H1 (cell line): ENCODE measurements around the gene SGO2. TPM values are rescaled to one million over a fixed set of nuclear protein-coding genes. Genes with fewer than 3 reads are reported as not detected.

Experiments
- CTCF ChIA-PET: fragments of 300-600 bp; sonication (Branson Sonifier 250); formaldehyde crosslinking; loops from one replicate; lab custom pipeline; 2021; ENCODE audit not compliant: partially characterized antibody; lab: Charles Lee
- POLR2A ChIA-PET: fragments of 300-600 bp; sonication (Branson Sonifier 250); formaldehyde crosslinking; loops from one replicate; lab custom pipeline; 2021; ENCODE audit warnings: inconsistent platforms; ENCODE audit not compliant: partially characterized antibody; lab: Charles Lee
- DNase-seq, 2 experiments: peaks; one replicate each; pipeline versions ENCODE4 v3.0.0 to v3.0.0-alpha.2; 2010 to 2022; ENCODE audit warnings: low spot score in 2 of 2, low read depth in 1 of 2, mixed read lengths in 1 of 2
- FAIRE-seq: peaks from 2 replicates; lab custom pipeline; 2011; peaks lifted over from hg19 to GRCh38; lab: Jason Lieb, UNC
- H2AFZ ChIP-seq: 2 replicates; pipeline ENCODE4 v1.8.1; 2012; ENCODE audit warnings: low read length, inconsistent platforms
- H2AK5ac ChIP-seq: 2 replicates; pipeline ENCODE4 v1.6.1; 2013; ENCODE audit warnings: low read depth, low read length
- H2BK120ac ChIP-seq: replicated peaks from 2 replicates; pipeline ENCODE3; 2013; ENCODE audit warnings: low read depth, low read length, inconsistent platforms
- H2BK12ac ChIP-seq: 2 replicates; pipeline ENCODE4 v1.6.1; 2013; ENCODE audit warnings: low read depth, low read length
- H2BK15ac ChIP-seq: 2 replicates; pipeline ENCODE4 v1.6.1; 2013; ENCODE audit warnings: low read length
- H2BK20ac ChIP-seq: 2 replicates; pipeline ENCODE4 v1.6.1; 2013; ENCODE audit warnings: low read length
- H2BK5ac ChIP-seq: 2 replicates; pipeline ENCODE4 v1.6.1; 2013; ENCODE audit warnings: low read depth, low read length
- H3K14ac ChIP-seq: 2 replicates; pipeline ENCODE4 v1.6.1; 2013; ENCODE audit warnings: inconsistent platforms; ENCODE audit not compliant: insufficient read length
- H3K18ac ChIP-seq: 2 replicates; pipeline ENCODE4 v1.6.1; 2013; ENCODE audit warnings: low read length; ENCODE audit errors: extremely low read depth
- H3K23ac ChIP-seq: 2 replicates; pipeline ENCODE4 v1.6.1; 2013; ENCODE audit warnings: inconsistent platforms; ENCODE audit not compliant: insufficient read length
- H3K23me2 ChIP-seq: 2 replicates; pipeline ENCODE4 v1.6.1; 2013; ENCODE audit warnings: low read depth, low read length
- H3K27ac ChIP-seq: 2 replicates; pipeline ENCODE4 v1.6.1; 2011; ENCODE audit warnings: low read depth, low read length, inconsistent platforms
- H3K27me3 ChIP-seq, 4 experiments: replicated peaks in 1 of 4; 1 replicate in 1 of 4; 2 replicates in 3 of 4; pipeline versions ENCODE4 v1.6.1 to v1.8.1; 2011 to 2013; ENCODE audit warnings: low read length in 3 of 4, mild to moderate bottlenecking in 3 of 4, inconsistent platforms in 2 of 4, mixed read lengths in 2 of 4, moderate library complexity in 1 of 4; ENCODE audit not compliant: control insufficient read depth in 3 of 4, insufficient read depth in 3 of 4; ENCODE audit errors: extremely low read depth in 1 of 4
- H3K36me3 ChIP-seq, 4 experiments: 2 replicates each; pipeline versions ENCODE4 v1.6.1 to v1.8.1; 2011 to 2013; ENCODE audit warnings: mild to moderate bottlenecking in 4 of 4, low read length in 3 of 4, moderate library complexity in 2 of 4, control low read depth in 1 of 4, inconsistent platforms in 1 of 4; ENCODE audit not compliant: insufficient read depth in 4 of 4, control insufficient read depth in 2 of 4
- H3K4ac ChIP-seq: replicated peaks from 2 replicates; pipeline ENCODE3; 2013; ENCODE audit warnings: low read length, low read depth, mixed read lengths, inconsistent platforms; ENCODE audit not compliant: insufficient read length
- H3K4me1 ChIP-seq, 4 experiments: replicated peaks in 1 of 4; 1 replicate in 1 of 4; 2 replicates in 3 of 4; pipeline versions ENCODE4 v1.6.1 to v1.8.1; 2011 to 2013; ENCODE audit warnings: low read length in 3 of 4, inconsistent platforms in 2 of 4, mixed read lengths in 1 of 4; ENCODE audit not compliant: insufficient read depth in 4 of 4, control insufficient read depth in 3 of 4
- H3K4me2 ChIP-seq, 2 experiments: 2 replicates each; pipeline versions ENCODE4 v1.6.1 to v1.8.1; 2011 to 2013; ENCODE audit warnings: low read depth in 2 of 2, low read length in 2 of 2, control low read depth in 1 of 2, inconsistent platforms in 1 of 2, mild to moderate bottlenecking in 1 of 2; ENCODE audit not compliant: insufficient read depth in 1 of 2
- H3K4me3 ChIP-seq, 4 experiments: fragments of 200-600, 300-600 bp in 1 of 4; sonication (generic), shearing (Covaris generic), sonication (Bioruptor Twin) in 1 of 4; 2 replicates each; pipeline versions ENCODE4 v1.5.1 to v1.8.1; 2011 to 2016; ENCODE audit warnings: low read length in 4 of 4, low read depth in 3 of 4, control low read depth in 2 of 4, inconsistent platforms in 2 of 4, mild to moderate bottlenecking in 2 of 4, mixed read lengths in 1 of 4, moderate library complexity in 1 of 4; ENCODE audit not compliant: insufficient read depth in 2 of 4; ENCODE audit errors: extremely low read depth in 1 of 4
- H3K56ac ChIP-seq: replicated peaks from 2 replicates; pipeline ENCODE3; 2013; ENCODE audit warnings: low read depth, mild to moderate bottlenecking, mixed read lengths, low read length, inconsistent platforms; ENCODE audit not compliant: insufficient read length
- H3K79me1 ChIP-seq: 2 replicates; pipeline ENCODE4 v1.6.1; 2013; ENCODE audit warnings: low read depth, low read length, control low read depth
- H3K79me2 ChIP-seq, 2 experiments: 2 replicates each; pipeline versions ENCODE4 v1.6.1 to v1.8.1; 2012 to 2013; ENCODE audit warnings: low read length in 2 of 2, mild to moderate bottlenecking in 2 of 2, inconsistent platforms in 1 of 2; ENCODE audit not compliant: insufficient read depth in 2 of 2, control insufficient read depth in 1 of 2
- H3K9ac ChIP-seq, 4 experiments: replicated peaks in 1 of 4; 1 replicate in 1 of 4; 2 replicates in 3 of 4; pipeline versions ENCODE4 v1.6.1 to v1.8.1; 2011 to 2013; ENCODE audit warnings: low read depth in 3 of 4, low read length in 3 of 4, control low read depth in 2 of 4, mild to moderate bottlenecking in 2 of 4, moderate library complexity in 2 of 4, inconsistent platforms in 1 of 4; ENCODE audit errors: extremely low read depth in 1 of 4
- H3K9me3 ChIP-seq, 2 experiments: 2 replicates each; pipeline versions ENCODE4 v1.6.1 to v1.8.1; 2012 to 2013; ENCODE audit warnings: mild to moderate bottlenecking in 2 of 2, moderate library complexity in 2 of 2, control low read depth in 1 of 2, inconsistent platforms in 1 of 2, low read depth in 1 of 2, low read length in 1 of 2, mixed read lengths in 1 of 2; ENCODE audit not compliant: insufficient read depth in 2 of 2
- H4K20me1 ChIP-seq, 2 experiments: replicated peaks in 1 of 2; 2 replicates each; pipeline versions ENCODE3 to v1.8.1; 2011 to 2013; ENCODE audit warnings: inconsistent platforms in 2 of 2, low read length in 2 of 2, mild to moderate bottlenecking in 1 of 2; ENCODE audit not compliant: insufficient read depth in 2 of 2, control insufficient read depth in 1 of 2
- H4K5ac ChIP-seq: 2 replicates; pipeline ENCODE4 v1.6.1; 2013; ENCODE audit warnings: low read length, low read depth, mixed read lengths, inconsistent platforms; ENCODE audit not compliant: insufficient read length
- H4K8ac ChIP-seq: 2 replicates; pipeline ENCODE4 v1.8.0; 2013; ENCODE audit warnings: mild to moderate bottlenecking, moderate library complexity, low read length, inconsistent platforms; ENCODE audit not compliant: insufficient read depth; ENCODE audit errors: extremely low read depth
- H4K91ac ChIP-seq: replicated peaks from 2 replicates; pipeline ENCODE3; 2013; ENCODE audit warnings: low read length, mixed read lengths, inconsistent platforms; ENCODE audit not compliant: insufficient read length
- ATF2 ChIP-seq: IDR thresholded peaks from 2 replicates; pipeline ENCODE4 v1.6.1; 2012; ENCODE audit warnings: low read length, inconsistent platforms
- BRCA1 ChIP-seq: IDR thresholded peaks from 2 replicates; pipeline ENCODE4 v1.6.1; 2012; ENCODE audit warnings: low read depth, low read length, improper control_type of control experiment
- CBX5 ChIP-seq: fragments of 300-800, 300-1000 bp; sonication (generic); IDR thresholded peaks from 2 replicates; pipeline ENCODE4 v1.7.1; 2016; ENCODE audit warnings: antibody characterized with exemption, low read length, low read depth
- CREB1 ChIP-seq: IDR thresholded peaks from 2 replicates; pipeline ENCODE4 v1.6.1; 2012; ENCODE audit warnings: inconsistent platforms
- CTBP2 ChIP-seq: IDR thresholded peaks from 2 replicates; pipeline ENCODE4 v1.7.0; 2011; ENCODE audit warnings: borderline replicate concordance, mild to moderate bottlenecking, moderate library complexity, mixed read lengths, low read length; ENCODE audit not compliant: insufficient read depth, insufficient read length
- FOSL1 ChIP-seq: IDR thresholded peaks from 2 replicates; pipeline ENCODE4 v1.6.1; 2011; ENCODE audit warnings: mild to moderate bottlenecking, low read depth, low read length, moderate library complexity; ENCODE audit not compliant: insufficient read depth
- TAF1 ChIP-seq: IDR thresholded peaks from 2 replicates; pipeline ENCODE4 v1.6.1; 2011; ENCODE audit warnings: mild to moderate bottlenecking, low read depth, low read length
- WGBS, 2 experiments: shearing (Covaris generic) in 1 of 2; methylation state at CpG; one replicate each; pipeline versions ENCODE4 v1.1.6 to v1.1.7; 2013 to 2015; ENCODE audit warnings: low lambda C conversion rate in 2 of 2, mixed read lengths in 2 of 2, inconsistent platforms in 1 of 2, low coverage in 1 of 2, missing lambda C conversion rate in 1 of 2; ENCODE audit not compliant: insufficient replicate concordance in 2 of 2, insufficient coverage in 1 of 2, insufficient read length in 1 of 2; ENCODE audit errors: extremely low coverage in 1 of 2, missing lambda C conversion rate in 1 of 2; 5-methylcytosine and 5-hydroxymethylcytosine counted together
- polyA plus RNA-seq, 7 experiments: library from polyadenylated mRNA; depleted of rRNA in 3 of 7; stranded (reverse) in 5 of 7; unstranded in 2 of 7; fragments of >200 nt in 5 of 7; fragments of 200-250 nt in 2 of 7; gene quantifications; 1 replicate in 5 of 7; 2 replicates in 1 of 7; 4 replicates in 1 of 7; pipeline versions ENCODE4 v1.2.1 to v1.2.3, GENCODE V29; 2011 to 2013; ENCODE audit warnings: missing spikeins in 2 of 7, mixed read lengths in 2 of 7
- total RNA-seq: library from RNA; stranded (reverse); fragmentation: NEBNext Ultra II Directional; extraction: Animal tissue kit (Norgen Biotek cat#: 25700); gene quantifications from 2 replicates; pipeline ENCODE4 v1.2.1, GENCODE V29; 2021

SGO2 gene
- total and polyA plus RNA-seq, 2 of the 8 experiments (the other 6 are each of a cell fraction or from before 2014, with no cell fraction given) = 2.4 to 33.2 TPM

GRCh38 chr2:200615247-200615646 lies 89.2 kb downstream of the SGO2 start:
- ChIA-PET CTCF (interaction anchor here (1.5 to 4.9 kb wide), 3 partner anchors 10 to 523 kb away, joined by 3 to 34 read pairs (median 6); no protein-coding TSS in a partner anchor), POLR2A (no interaction called here)
- Histone ChIP-seq H4K8ac (no peak overlapping the region), H3K14ac (no peak overlapping the region), H3K79me1 (no peaks in the 10 kb centered on the region), H3K27ac (no peak overlapping the region), H3K18ac (no peak overlapping the region), H3K4me1 (no peaks in the 10 kb centered on the region), H2AK5ac (no peak overlapping the region), H3K4ac (no peak overlapping the region), H3K4me2 (no peak overlapping the region), H3K27me3 (no peaks in the 10 kb centered on the region), H3K23ac (no peak overlapping the region), H4K20me1 (peaks cover 0 to 2% of the 10 kb centered on the region in 2 experiments), H4K5ac (no peak overlapping the region), H3K9ac (no peak overlapping the region), H2BK12ac (no peak overlapping the region), H2BK5ac (no peak overlapping the region), H3K9me3 (no peaks in the 10 kb centered on the region), H3K79me2 (no peaks in the 10 kb centered on the region), H3K36me3 (no peaks in the 10 kb centered on the region), H2BK20ac (no peak overlapping the region), H2AFZ (no peak overlapping the region), H3K56ac (no peak overlapping the region), H2BK15ac (no peak overlapping the region), H2BK120ac (no peak overlapping the region), H3K23me2 (no peaks in the 10 kb centered on the region), H3K4me3 (no peak overlapping the region), H4K91ac (no peak overlapping the region)
- TF ChIP-seq FOSL1 = no peak
- TF ChIP-seq TAF1 = no peak
- no peak for TF ChIP-seq BRCA1
- no peak for TF ChIP-seq CTBP2
- no peak for TF ChIP-seq CREB1
- TF ChIP-seq CBX5 = no peak
- no peak for TF ChIP-seq ATF2
- FAIRE-seq = no peak
- DNase-seq = no peak
- WGBS, 2 experiments = 90% methylated on average over 1 of the region's 1 CpG; no CpG with 5 or more reads in 1 of the 2 experiments
